H9 (cell line): ENCODE measurements around the gene LETM1. TPM values are rescaled to one million over a fixed set of nuclear protein-coding genes. Genes with fewer than 3 reads are reported as not detected.

ENCODE experiments used
- DNase-seq: peaks from one replicate; pipeline ENCODE4 v3.0.0-alpha.2; 2017
- H2AFZ ChIP-seq: one replicate; pipeline ENCODE4 v1.6.1; 2013; ENCODE audit warnings: mild to moderate bottlenecking, low read length, control low read depth, moderate library complexity
- H2AK5ac ChIP-seq: 2 replicates; pipeline ENCODE4 v1.6.1; 2013; ENCODE audit warnings: low read length, control low read depth, mixed read lengths; ENCODE audit not compliant: insufficient read length
- H2BK120ac ChIP-seq: one replicate; pipeline ENCODE4 v1.6.1; 2013; ENCODE audit warnings: low read depth, mild to moderate bottlenecking, low read length, control low read depth, inconsistent platforms; ENCODE audit not compliant: poor library complexity, severe bottlenecking
- H2BK12ac ChIP-seq: 2 replicates; pipeline ENCODE4 v1.6.1; 2013; ENCODE audit warnings: low read length, control low read depth, mixed read lengths, low read depth; ENCODE audit not compliant: insufficient read length
- H2BK15ac ChIP-seq: 2 replicates; pipeline ENCODE4 v1.6.1; 2013; ENCODE audit warnings: low read depth, low read length, control low read depth
- H2BK20ac ChIP-seq: one replicate; pipeline ENCODE4 v1.6.1; 2013; ENCODE audit warnings: low read depth, mild to moderate bottlenecking, low read length, control low read depth, inconsistent platforms; ENCODE audit not compliant: poor library complexity, severe bottlenecking
- H2BK5ac ChIP-seq: 2 replicates; pipeline ENCODE4 v1.6.1; 2013; ENCODE audit warnings: low read length, control low read depth, mixed read lengths; ENCODE audit not compliant: insufficient read length
- H3K14ac ChIP-seq: 2 replicates; pipeline ENCODE4 v1.6.1; 2013; ENCODE audit warnings: low read length, control low read depth; ENCODE audit not compliant: insufficient read depth
- H3K18ac ChIP-seq: 2 replicates; pipeline ENCODE4 v1.6.1; 2013; ENCODE audit warnings: low read depth, mild to moderate bottlenecking, mixed read lengths, low read length, control low read depth; ENCODE audit not compliant: insufficient read length
- H3K23ac ChIP-seq: 2 replicates; pipeline ENCODE4 v1.6.1; 2013; ENCODE audit warnings: low read length, control low read depth, mixed read lengths, low read depth; ENCODE audit not compliant: insufficient read length
- H3K23me2 ChIP-seq: 2 replicates; pipeline ENCODE4 v1.6.1; 2013; ENCODE audit warnings: low read depth, mild to moderate bottlenecking, mixed read lengths, low read length, control low read depth; ENCODE audit not compliant: insufficient read length, poor library complexity, severe bottlenecking
- H3K27ac ChIP-seq: 2 replicates; pipeline ENCODE4 v1.5.1; 2013; ENCODE audit warnings: low read length, control low read depth, mixed read lengths, low read depth; ENCODE audit not compliant: insufficient read length
- H3K27me3 ChIP-seq: 2 replicates; pipeline ENCODE4 v1.6.1; 2013; ENCODE audit warnings: low read length, control low read depth, inconsistent platforms; ENCODE audit not compliant: insufficient read depth
- H3K4ac ChIP-seq: 2 replicates; pipeline ENCODE4 v1.6.1; 2013; ENCODE audit warnings: low read depth, mild to moderate bottlenecking, control low read depth, inconsistent platforms, low read length, moderate library complexity
- H3K4me1 ChIP-seq: 2 replicates; pipeline ENCODE4 v1.6.1; 2013; ENCODE audit warnings: low read length, control low read depth, inconsistent platforms; ENCODE audit not compliant: insufficient read depth
- H3K4me2 ChIP-seq: 2 replicates; pipeline ENCODE4 v1.6.1; 2013; ENCODE audit warnings: low read length, control low read depth, mixed read lengths; ENCODE audit not compliant: insufficient read length, insufficient read depth
- H3K56ac ChIP-seq: 2 replicates; pipeline ENCODE4 v1.6.1; 2013; ENCODE audit warnings: low read depth, mild to moderate bottlenecking, mixed read lengths, low read length, control low read depth; ENCODE audit not compliant: insufficient read length
- H3K79me1 ChIP-seq: 2 replicates; pipeline ENCODE4 v1.6.1; 2013; ENCODE audit warnings: low read depth, mild to moderate bottlenecking, moderate library complexity, low read length, control low read depth, inconsistent platforms; ENCODE audit not compliant: insufficient read depth, poor library complexity, severe bottlenecking
- H3K79me2 ChIP-seq: 2 replicates; pipeline ENCODE4 v1.6.1; 2013; ENCODE audit warnings: low read length, control low read depth, inconsistent platforms; ENCODE audit not compliant: insufficient read depth
- H3K9ac ChIP-seq: 2 replicates; pipeline ENCODE4 v1.6.1; 2013; ENCODE audit warnings: low read length, control low read depth, mixed read lengths; ENCODE audit not compliant: insufficient read length; ENCODE audit errors: extremely low read depth
- H3K9me3 ChIP-seq: one replicate; pipeline ENCODE4 v1.6.1; 2013; ENCODE audit warnings: low read depth, low read length, inconsistent platforms; ENCODE audit not compliant: control insufficient read depth
- H3T11ph ChIP-seq: one replicate; pipeline ENCODE4 v1.6.1; 2013; ENCODE audit warnings: mild to moderate bottlenecking, low read length, control low read depth, inconsistent platforms
- H4K20me1 ChIP-seq: one replicate; pipeline ENCODE4 v1.6.1; 2013; ENCODE audit not compliant: control insufficient read depth, insufficient read length, insufficient read depth
- H4K5ac ChIP-seq: 2 replicates; pipeline ENCODE4 v1.6.1; 2013; ENCODE audit warnings: low read depth, mild to moderate bottlenecking, mixed read lengths, low read length, control low read depth; ENCODE audit not compliant: insufficient read length
- H4K8ac ChIP-seq: replicated peaks from 2 replicates; pipeline ENCODE4 v1.6.1; 2013; ENCODE audit warnings: low read length, control low read depth, mixed read lengths, low read depth; ENCODE audit not compliant: insufficient read length
- H4K91ac ChIP-seq: 2 replicates; pipeline ENCODE4 v1.6.1; 2013; ENCODE audit warnings: low read depth, mild to moderate bottlenecking, moderate library complexity, mixed read lengths, low read length, control low read depth; ENCODE audit not compliant: insufficient read length
- H3K27ac Mint-ChIP-seq, 3 experiments: 2 replicates in 2 of 3; 3 replicates in 1 of 3; pipeline ENCODE4 v1.8.0; 2020 to 2021; ENCODE audit warnings: mixed read lengths in 3 of 3, mild to moderate bottlenecking in 1 of 3, moderate library complexity in 1 of 3
- H3K27me3 Mint-ChIP-seq: 2 replicates; pipeline ENCODE4 v1.8.0; 2021; ENCODE audit warnings: low read depth, mild to moderate bottlenecking, moderate library complexity, mixed read lengths
- H3K36me3 Mint-ChIP-seq, 3 experiments: 2 replicates in 2 of 3; 3 replicates in 1 of 3; pipeline ENCODE4 v1.8.0; 2020 to 2021; ENCODE audit warnings: low read depth in 3 of 3, mixed read lengths in 3 of 3; ENCODE audit not compliant: insufficient read depth in 1 of 3
- H3K4me1 Mint-ChIP-seq, 2 experiments: 2 replicates each; pipeline ENCODE4 v1.8.0; 2020; ENCODE audit warnings: mixed read lengths in 2 of 2
- H3K4me3 Mint-ChIP-seq, 2 experiments: 2 replicates in 1 of 2; 3 replicates in 1 of 2; pipeline ENCODE4 v1.8.0; 2020 to 2021; ENCODE audit warnings: mild to moderate bottlenecking in 2 of 2, mixed read lengths in 2 of 2, moderate library complexity in 1 of 2
- H3K9me3 Mint-ChIP-seq, 2 experiments: 2 replicates in 1 of 2; 3 replicates in 1 of 2; pipeline ENCODE4 v1.8.0; 2020; ENCODE audit warnings: mild to moderate bottlenecking in 2 of 2, mixed read lengths in 2 of 2, moderate library complexity in 1 of 2
- CTCF ChIP-seq: fragments of 200-600 bp; sonication (generic); conservative IDR thresholded peaks from 3 replicates; pipeline ENCODE4 v1.8.0; 2021; ENCODE audit warnings: antibody characterized with exemption, mild to moderate bottlenecking
- WGBS: extraction: QIAGEN DNeasy Blood & Tissue Kit; methylation state at CpG from one replicate; pipeline ENCODE4 v1.1.7; 2013; ENCODE audit warnings: missing lambda C conversion rate, low lambda C conversion rate, mixed read lengths; ENCODE audit not compliant: insufficient read length; ENCODE audit errors: extremely low coverage; 5-methylcytosine and 5-hydroxymethylcytosine counted together
- total RNA-seq: library from RNA; stranded (reverse); gene quantifications from 2 replicates; pipeline ENCODE4 v1.2.1, GENCODE V29; 2021

LETM1 gene
- total RNA-seq, 1 experiment from 2014 or later: 43.4 TPM

GRCh38 chr4:1819816-1820215, 36.1 kb downstream of the LETM1 start:
- no peak overlapping the region for H2AFZ ChIP-seq
- no peak overlapping the region for H3K4me2 ChIP-seq
- no peaks in the 10 kb centered on the region for H3K9me3 ChIP-seq
- H3K23me2 ChIP-seq: no peaks in the 10 kb centered on the region
- H4K91ac ChIP-seq: no peak overlapping the region
- H3K4ac ChIP-seq: no peak overlapping the region
- H4K20me1 ChIP-seq: no peaks in the 10 kb centered on the region
- H3K23ac ChIP-seq: no peak overlapping the region
- H2BK15ac ChIP-seq: no peak overlapping the region
- no peaks in the 10 kb centered on the region for H3K79me1 ChIP-seq
- H3K27ac Mint-ChIP-seq: no peak overlapping the region
- no peaks in the 10 kb centered on the region for H3K9me3 Mint-ChIP-seq
- TF ChIP-seq CTCF: no peak
- no peaks in the 10 kb centered on the region for H3K4me1 ChIP-seq
- H3K9ac ChIP-seq: no peak overlapping the region
- no peak overlapping the region for H3K18ac ChIP-seq
- H3K56ac ChIP-seq: no peak overlapping the region
- H4K5ac ChIP-seq: no peak overlapping the region
- H3K27me3 ChIP-seq: no peaks in the 10 kb centered on the region
- no peaks in the 10 kb centered on the region for H3K4me1 Mint-ChIP-seq
- H3K27ac ChIP-seq: no peak overlapping the region
- no peak overlapping the region for H3T11ph ChIP-seq
- H2BK12ac ChIP-seq: no peak overlapping the region
- WGBS: no CpG with 5 or more reads among the region's 7 CpGs
- no peak overlapping the region for H2BK5ac ChIP-seq
- no peak overlapping the region for H4K8ac ChIP-seq
- no peak overlapping the region for H2BK20ac ChIP-seq
- no peak overlapping the region for H2BK120ac ChIP-seq
- no peak for DNase-seq
- no peaks in the 10 kb centered on the region for H3K79me2 ChIP-seq
- no peak overlapping the region for H3K14ac ChIP-seq
- H3K4me3 Mint-ChIP-seq: no peak overlapping the region
- no peak overlapping the region for H2AK5ac ChIP-seq
- H3K27me3 Mint-ChIP-seq: no peaks in the 10 kb centered on the region
- H3K36me3 Mint-ChIP-seq: peaks cover 18 to 76% (median 61%) of the 10 kb centered on the region in 3 experiments; a peak in 6 of 7 replicates
